Measurements from ENCODE around the gene MMP20.

DNA sequence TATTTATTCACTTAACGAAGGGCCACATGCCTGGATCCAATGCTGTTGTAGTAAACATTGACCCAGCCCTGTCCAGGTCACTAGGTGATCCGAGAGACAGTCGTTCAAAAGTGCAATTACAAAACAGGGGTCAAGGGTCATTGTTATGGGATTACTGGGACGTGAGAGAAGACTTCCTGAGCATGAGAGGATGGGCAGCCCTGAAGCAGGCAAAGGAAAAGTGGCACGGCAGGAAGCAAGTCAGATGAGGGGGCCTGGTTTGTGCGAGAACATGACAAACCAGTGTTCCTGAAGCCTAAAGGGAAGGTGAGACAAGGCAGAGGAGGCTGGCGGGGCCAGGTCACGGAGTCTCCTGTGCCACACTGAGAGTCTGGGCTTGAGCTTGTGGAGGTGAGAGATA, 15.8 kb upstream of the MMP20 start:
- TF ChIP-seq, protein P1, sequence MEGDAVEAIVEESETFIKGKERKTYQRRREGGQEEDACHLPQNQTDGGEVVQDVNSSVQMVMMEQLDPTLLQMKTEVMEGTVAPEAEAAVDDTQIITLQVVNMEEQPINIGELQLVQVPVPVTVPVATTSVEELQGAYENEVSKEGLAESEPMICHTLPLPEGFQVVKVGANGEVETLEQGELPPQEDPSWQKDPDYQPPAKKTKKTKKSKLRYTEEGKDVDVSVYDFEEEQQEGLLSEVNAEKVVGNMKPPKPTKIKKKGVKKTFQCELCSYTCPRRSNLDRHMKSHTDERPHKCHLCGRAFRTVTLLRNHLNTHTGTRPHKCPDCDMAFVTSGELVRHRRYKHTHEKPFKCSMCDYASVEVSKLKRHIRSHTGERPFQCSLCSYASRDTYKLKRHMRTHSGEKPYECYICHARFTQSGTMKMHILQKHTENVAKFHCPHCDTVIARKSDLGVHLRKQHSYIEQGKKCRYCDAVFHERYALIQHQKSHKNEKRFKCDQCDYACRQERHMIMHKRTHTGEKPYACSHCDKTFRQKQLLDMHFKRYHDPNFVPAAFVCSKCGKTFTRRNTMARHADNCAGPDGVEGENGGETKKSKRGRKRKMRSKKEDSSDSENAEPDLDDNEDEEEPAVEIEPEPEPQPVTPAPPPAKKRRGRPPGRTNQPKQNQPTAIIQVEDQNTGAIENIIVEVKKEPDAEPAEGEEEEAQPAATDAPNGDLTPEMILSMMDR (IDR thresholded peaks at IDR 0.05): no peak
- no peak for TF ChIP-seq EZH2 (IDR thresholded peaks at IDR 0.05; ENCODE audit: borderline replicate concordance, insufficient read depth, low read depth, low read length, poor library complexity, severe bottlenecking)
